Measurements from ENCODE around the gene RANBP9. TPM values are rescaled to one million over a fixed set of nuclear protein-coding genes. Genes with fewer than 3 reads are reported as not detected.

RANBP9 gene
- total and polyA plus RNA-seq, 9 of the 15 experiments (the other 6 are each of a cell fraction or from before 2014, with no cell fraction given), result 27.5 to 130 (median 61.5) TPM

DNA sequence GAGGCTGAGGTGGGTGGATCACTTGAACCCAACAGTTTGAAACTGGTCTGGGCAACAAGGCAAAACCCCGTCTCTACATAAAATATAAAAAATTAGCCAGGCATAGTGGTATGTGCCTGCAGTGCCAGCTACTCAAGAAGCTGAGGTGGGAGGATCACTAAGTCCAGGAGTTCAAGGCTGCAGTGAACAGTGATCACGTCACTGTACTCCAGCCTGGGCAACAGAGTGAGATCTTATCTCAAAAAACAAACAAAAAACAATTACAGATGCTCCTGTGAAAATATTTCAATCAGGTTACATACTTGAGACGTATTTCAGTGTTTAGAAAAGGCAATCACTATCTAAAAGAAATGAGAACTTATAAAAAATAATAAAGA, 33.8 kb downstream of the RANBP9 start:
- peak overlapping the region; percentile 1; the same call in 1 of the 2 replicates for H2AFZ ChIP-seq (ENCODE audit: low read depth, low read length)
- peak in 1 of 4 experiments; percentile 80 for DNase-seq (ENCODE audit: extremely low read depth in 1 of 4, low spot score in 3 of 4)
- H3K9me3 ChIP-seq (replicated peaks; ENCODE audit: control insufficient read depth, insufficient read depth, low read depth, low read length), result peaks cover 4% of the 10 kb centered on the region; the same call in 1 of the 2 replicates
- H3K79me2 ChIP-seq (ENCODE audit: control insufficient read depth, insufficient read depth, low read length), result peaks cover 100% of the 10 kb centered on the region
- peaks cover 17% of the 10 kb centered on the region; the same call in 2 of the 3 replicates for H3K36me3 ChIP-seq (ENCODE audit: control insufficient read depth, insufficient read depth, low read length)
- peak; percentile 73 for FAIRE-seq
- no peaks in the 10 kb centered on the region for H3K27me3 ChIP-seq (ENCODE audit: control insufficient read depth in 2 of 2, insufficient read depth in 2 of 2, low read length in 2 of 2)
- peak overlapping the region; percentile 57 to 81; a peak in 3 of 4 replicates for H3K9ac ChIP-seq (ENCODE audit: insufficient read depth in 1 of 2, low read depth in 2 of 2, low read length in 2 of 2)
- peak overlapping the region; percentile 81 for H3K27ac ChIP-seq (ENCODE audit: extremely low read depth, low read depth, low read length)
- POLR2A ChIA-PET, result interaction anchor here (0.6 to 1.5 kb wide), 9 partner anchors 10 to 103 kb away, joined by 3 to 5 read pairs (median 3); partner anchors contain the start of genes NOL7 and SIRT5
- intact Hi-C loops (cut with micrococcal nuclease) (loop anchor here (2.0 to 5.0 kb wide), 2 partner anchors 33 to 61 kb away; partner anchors contain the start of genes NOL7 and RANBP9), in situ Hi-C loops (cut with MboI) (no loop called here)
- no TSS peak for BruUV-seq (replicated peaks)
- WGBS (ENCODE audit: insufficient coverage, low coverage, missing lambda C conversion rate), result 2% methylated on average over 3 of the region's 3 CpGs
- no peaks in the 10 kb centered on the region for H3K9me1 ChIP-seq (ENCODE audit: control insufficient read depth, insufficient read depth, low read length)
- peak overlapping the region; percentile 42; the same call in 1 of the 2 replicates for H3K4me3 ChIP-seq
- CTCF ChIA-PET (ENCODE audit: low intra/inter-chr PET ratio), result no interaction called here
- ATAC-seq, result peak; percentile 27
- H3K4me1 ChIP-seq (replicated peaks in 1 of 2; ENCODE audit: control insufficient read depth in 2 of 2, insufficient read depth in 2 of 2, low read length in 2 of 2), result peaks cover 13 to 28% of the 10 kb centered on the region in 2 experiments
- peak overlapping the region; percentile 76 for H3K4me2 ChIP-seq (ENCODE audit: insufficient read depth, low read length)
- H4K20me1 ChIP-seq (replicated peaks; ENCODE audit: control insufficient read depth, insufficient read depth, low read length), result no peaks in the 10 kb centered on the region
- peak; percentile 83; the same call in 1 of the 2 replicates for TF ChIP-seq FOXJ2 (tag; IDR thresholded peaks at IDR 0.05)
- no peak for TF ChIP-seq ZNF12 (CRISPR knock-in tag; IDR thresholded peaks at IDR 0.05)
- no peak for TF ChIP-seq NR2C1 (IDR thresholded peaks at IDR 0.05)
- TF ChIP-seq NR2C1 (tag; IDR thresholded peaks at IDR 0.05), result 0 out of 2 replicates have a peak, but pooled peaks have one; percentile 14
- TF ChIP-seq MEF2A (IDR thresholded peaks at IDR 0.05; ENCODE audit: control insufficient read depth, low read depth, low read length), result no peak
- no peak for TF ChIP-seq TARDBP (IDR thresholded peaks at IDR 0.05)
- no peak for TF ChIP-seq GABPB2 (CRISPR knock-in tag; conservative IDR thresholded peaks at IDR 0.05)
- TF ChIP-seq, protein P1, sequence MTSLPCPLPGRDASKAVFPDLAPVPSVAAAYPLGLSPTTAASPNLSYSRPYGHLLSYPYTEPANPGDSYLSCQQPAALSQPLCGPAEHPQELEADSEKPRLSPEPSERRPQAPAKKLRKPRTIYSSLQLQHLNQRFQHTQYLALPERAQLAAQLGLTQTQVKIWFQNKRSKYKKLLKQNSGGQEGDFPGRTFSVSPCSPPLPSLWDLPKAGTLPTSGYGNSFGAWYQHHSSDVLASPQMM (CRISPR knock-in tag; IDR thresholded peaks at IDR 0.05), result no peak
- TF ChIP-seq ADNP (tag; IDR thresholded peaks at IDR 0.05), result peak; percentile 80
- TF ChIP-seq, protein P2, sequence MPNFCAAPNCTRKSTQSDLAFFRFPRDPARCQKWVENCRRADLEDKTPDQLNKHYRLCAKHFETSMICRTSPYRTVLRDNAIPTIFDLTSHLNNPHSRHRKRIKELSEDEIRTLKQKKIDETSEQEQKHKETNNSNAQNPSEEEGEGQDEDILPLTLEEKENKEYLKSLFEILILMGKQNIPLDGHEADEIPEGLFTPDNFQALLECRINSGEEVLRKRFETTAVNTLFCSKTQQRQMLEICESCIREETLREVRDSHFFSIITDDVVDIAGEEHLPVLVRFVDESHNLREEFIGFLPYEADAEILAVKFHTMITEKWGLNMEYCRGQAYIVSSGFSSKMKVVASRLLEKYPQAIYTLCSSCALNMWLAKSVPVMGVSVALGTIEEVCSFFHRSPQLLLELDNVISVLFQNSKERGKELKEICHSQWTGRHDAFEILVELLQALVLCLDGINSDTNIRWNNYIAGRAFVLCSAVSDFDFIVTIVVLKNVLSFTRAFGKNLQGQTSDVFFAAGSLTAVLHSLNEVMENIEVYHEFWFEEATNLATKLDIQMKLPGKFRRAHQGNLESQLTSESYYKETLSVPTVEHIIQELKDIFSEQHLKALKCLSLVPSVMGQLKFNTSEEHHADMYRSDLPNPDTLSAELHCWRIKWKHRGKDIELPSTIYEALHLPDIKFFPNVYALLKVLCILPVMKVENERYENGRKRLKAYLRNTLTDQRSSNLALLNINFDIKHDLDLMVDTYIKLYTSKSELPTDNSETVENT (CRISPR knock-in tag; IDR thresholded peaks at IDR 0.05), result no peak
- no peak for TF ChIP-seq NFXL1 (CRISPR knock-in tag; IDR thresholded peaks at IDR 0.05)
- TF ChIP-seq, protein P3, sequence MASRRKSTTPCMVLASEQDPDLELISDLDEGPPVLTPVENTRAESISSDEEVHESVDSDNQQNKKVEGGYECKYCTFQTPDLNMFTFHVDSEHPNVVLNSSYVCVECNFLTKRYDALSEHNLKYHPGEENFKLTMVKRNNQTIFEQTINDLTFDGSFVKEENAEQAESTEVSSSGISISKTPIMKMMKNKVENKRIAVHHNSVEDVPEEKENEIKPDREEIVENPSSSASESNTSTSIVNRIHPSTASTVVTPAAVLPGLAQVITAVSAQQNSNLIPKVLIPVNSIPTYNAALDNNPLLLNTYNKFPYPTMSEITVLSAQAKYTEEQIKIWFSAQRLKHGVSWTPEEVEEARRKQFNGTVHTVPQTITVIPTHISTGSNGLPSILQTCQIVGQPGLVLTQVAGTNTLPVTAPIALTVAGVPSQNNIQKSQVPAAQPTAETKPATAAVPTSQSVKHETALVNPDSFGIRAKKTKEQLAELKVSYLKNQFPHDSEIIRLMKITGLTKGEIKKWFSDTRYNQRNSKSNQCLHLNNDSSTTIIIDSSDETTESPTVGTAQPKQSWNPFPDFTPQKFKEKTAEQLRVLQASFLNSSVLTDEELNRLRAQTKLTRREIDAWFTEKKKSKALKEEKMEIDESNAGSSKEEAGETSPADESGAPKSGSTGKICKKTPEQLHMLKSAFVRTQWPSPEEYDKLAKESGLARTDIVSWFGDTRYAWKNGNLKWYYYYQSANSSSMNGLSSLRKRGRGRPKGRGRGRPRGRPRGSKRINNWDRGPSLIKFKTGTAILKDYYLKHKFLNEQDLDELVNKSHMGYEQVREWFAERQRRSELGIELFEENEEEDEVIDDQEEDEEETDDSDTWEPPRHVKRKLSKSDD (conservative IDR thresholded peaks at IDR 0.05; ENCODE audit: low read length), result no peak
- no peak for TF ChIP-seq ATF1 (CRISPR knock-in tag; IDR thresholded peaks at IDR 0.05)
- peak; percentile 87 for TF ChIP-seq ATF1 (tag; IDR thresholded peaks at IDR 0.05)
- TF ChIP-seq HMGN3 (IDR thresholded peaks at IDR 0.05; ENCODE audit: borderline replicate concordance, extremely low read depth, insufficient read length, low read depth, low read length), result no peak
- TF ChIP-seq CBX1 (IDR thresholded peaks at IDR 0.05; ENCODE audit: low read depth), result 0 out of 2 replicates have a peak, but pooled peaks have one; percentile 47
- TF ChIP-seq NFRKB (IDR thresholded peaks at IDR 0.05; ENCODE audit: low read depth), result 0 out of 2 replicates have a peak, but pooled peaks have one; percentile 27
- TF ChIP-seq ATF7 (IDR thresholded peaks at IDR 0.05), result peak; percentile 88
- TF ChIP-seq ELF2 (CRISPR knock-in tag; IDR thresholded peaks at IDR 0.05), result no peak
- peak; percentile 84 for TF ChIP-seq CREM (IDR thresholded peaks at IDR 0.05; ENCODE audit: low read depth)

Measured in K562 (cell line).